ENCODE measurements around the gene ENC1. TPM values are rescaled to one million over a fixed set of nuclear protein-coding genes. Genes with fewer than 3 reads are reported as not detected.

Gene ENC1
- total and polyA plus RNA-seq, 2 experiments from 2014 or later, result 0.56 to 6.5 TPM

GRCh38 chr5:74628359-74628758 is 12.2 kb downstream of the ENC1 start:
- Histone ChIP-seq H3K27me3 (no peaks in the 10 kb centered on the region), H3K36me3 (no peaks in the 10 kb centered on the region), H3K27ac (no peak overlapping the region), H3K4me3 (no peak overlapping the region), H3K4me1 (ENCODE audit: low read depth) (peaks cover 32% of the 10 kb centered on the region), H3K9me3 (ENCODE audit: low read depth) (no peaks in the 10 kb centered on the region)
- no peak for DNase-seq (ENCODE audit: low read depth in 1 of 2, low spot score in 1 of 2)
- TF ChIP-seq, protein P1, sequence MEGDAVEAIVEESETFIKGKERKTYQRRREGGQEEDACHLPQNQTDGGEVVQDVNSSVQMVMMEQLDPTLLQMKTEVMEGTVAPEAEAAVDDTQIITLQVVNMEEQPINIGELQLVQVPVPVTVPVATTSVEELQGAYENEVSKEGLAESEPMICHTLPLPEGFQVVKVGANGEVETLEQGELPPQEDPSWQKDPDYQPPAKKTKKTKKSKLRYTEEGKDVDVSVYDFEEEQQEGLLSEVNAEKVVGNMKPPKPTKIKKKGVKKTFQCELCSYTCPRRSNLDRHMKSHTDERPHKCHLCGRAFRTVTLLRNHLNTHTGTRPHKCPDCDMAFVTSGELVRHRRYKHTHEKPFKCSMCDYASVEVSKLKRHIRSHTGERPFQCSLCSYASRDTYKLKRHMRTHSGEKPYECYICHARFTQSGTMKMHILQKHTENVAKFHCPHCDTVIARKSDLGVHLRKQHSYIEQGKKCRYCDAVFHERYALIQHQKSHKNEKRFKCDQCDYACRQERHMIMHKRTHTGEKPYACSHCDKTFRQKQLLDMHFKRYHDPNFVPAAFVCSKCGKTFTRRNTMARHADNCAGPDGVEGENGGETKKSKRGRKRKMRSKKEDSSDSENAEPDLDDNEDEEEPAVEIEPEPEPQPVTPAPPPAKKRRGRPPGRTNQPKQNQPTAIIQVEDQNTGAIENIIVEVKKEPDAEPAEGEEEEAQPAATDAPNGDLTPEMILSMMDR (IDR thresholded peaks at IDR 0.05; ENCODE audit: low read depth, low read length), result no peak

- Histone ChIP-seq H3K4me1 (ENCODE audit: low read depth) (peaks cover 36% of the 10 kb centered on the region), H3K9me3 (ENCODE audit: low read depth) (no peaks in the 10 kb centered on the region), H3K4me3 (no peak overlapping the region), H3K27ac (no peak overlapping the region), H3K36me3 (no peaks in the 10 kb centered on the region), H3K27me3 (no peaks in the 10 kb centered on the region)
- TF ChIP-seq, protein P1 (IDR thresholded peaks at IDR 0.05; ENCODE audit: low read depth, low read length), result no peak
- no peak for DNase-seq (ENCODE audit: low read depth in 1 of 2, low spot score in 1 of 2)
These were observed 12.8 kb downstream of the ENC1 start for GRCh38 chr5:74627646-74628279.

- no peak overlapping the region for H3K4me3 ChIP-seq
- DNase-seq (ENCODE audit: low read depth in 1 of 2, low spot score in 1 of 2), result no peak
- TF ChIP-seq, protein P1 (IDR thresholded peaks at IDR 0.05; ENCODE audit: low read depth, low read length), result no peak
- H3K27me3 ChIP-seq, result no peaks in the 10 kb centered on the region
- H3K27ac ChIP-seq, result no peak overlapping the region
- no peaks in the 10 kb centered on the region for H3K36me3 ChIP-seq
- no peaks in the 10 kb centered on the region for H3K9me3 ChIP-seq (ENCODE audit: low read depth)
- H3K4me1 ChIP-seq (ENCODE audit: low read depth), result peaks cover 32% of the 10 kb centered on the region
These were observed 13.9 kb downstream of the ENC1 start for GRCh38 chr5:74626386-74627222.

DNA sequence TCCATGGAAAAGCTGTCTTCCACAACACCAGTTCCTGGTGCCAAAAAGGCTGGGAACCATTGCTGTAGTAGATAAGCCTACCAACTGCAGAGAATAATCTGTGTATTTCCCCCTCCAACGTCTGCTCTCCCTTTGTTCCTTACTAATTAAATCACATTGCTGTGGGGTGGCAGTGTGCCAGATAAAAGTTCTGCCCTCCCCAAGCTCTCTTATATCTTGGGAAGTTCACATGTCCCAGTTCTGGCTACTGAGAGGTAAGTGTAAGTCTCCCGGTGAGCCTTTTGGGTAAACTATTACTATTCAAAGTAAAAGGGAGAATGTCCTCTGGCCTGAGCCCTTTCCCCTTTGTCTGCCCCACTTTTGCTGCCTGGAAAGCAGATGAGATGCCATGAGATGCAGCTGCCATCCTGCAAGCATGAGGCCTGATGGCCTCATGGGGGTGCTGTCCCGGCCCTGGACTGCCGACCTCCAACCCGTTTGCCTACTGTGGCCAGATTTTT is 14.7 kb downstream of the ENC1 start:
- Histone ChIP-seq H3K27ac (no peak overlapping the region), H3K4me1 (ENCODE audit: low read depth) (peaks cover 24% of the 10 kb centered on the region), H3K4me3 (no peak overlapping the region), H3K27me3 (no peaks in the 10 kb centered on the region), H3K36me3 (no peaks in the 10 kb centered on the region), H3K9me3 (ENCODE audit: low read depth) (no peaks in the 10 kb centered on the region)
- TF ChIP-seq, protein P1 (IDR thresholded peaks at IDR 0.05; ENCODE audit: low read depth, low read length), result peak; percentile 37
- peak in 1 of 2 donors; percentile 87 for DNase-seq (ENCODE audit: low read depth in 1 of 2, low spot score in 1 of 2)

DNA sequence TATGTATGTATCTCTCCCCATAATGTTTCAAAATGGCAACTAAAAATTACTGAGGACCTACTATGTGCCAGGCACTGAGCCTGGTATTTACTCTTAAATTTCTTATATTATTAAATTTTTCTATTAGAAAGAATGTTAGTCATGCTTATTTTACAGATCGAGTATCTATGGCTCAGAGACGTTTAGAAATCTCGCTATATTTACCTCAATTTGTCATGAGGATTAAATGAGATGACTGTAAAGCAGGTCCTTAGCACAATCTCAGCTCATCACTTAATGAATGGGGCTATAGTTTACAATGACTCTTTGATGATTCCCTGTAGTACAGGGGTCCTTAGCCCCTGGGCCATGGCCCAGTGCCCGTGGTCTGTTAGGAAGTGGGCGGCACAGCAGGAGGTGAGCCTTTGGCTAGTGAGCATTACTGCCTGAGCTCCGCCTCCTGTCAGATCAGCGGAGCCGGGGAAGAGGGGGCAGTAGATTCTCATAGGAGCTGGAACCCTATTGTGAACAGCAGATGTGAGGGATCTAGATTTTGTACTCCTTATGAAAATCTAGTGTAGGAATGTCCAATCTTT is 15.5 kb downstream of the ENC1 start:
- no peak overlapping the region for H3K4me3 ChIP-seq
- no peak for DNase-seq (ENCODE audit: low read depth in 1 of 2, low spot score in 1 of 2)
- peaks cover 17% of the 10 kb centered on the region for H3K4me1 ChIP-seq (ENCODE audit: low read depth)
- no peaks in the 10 kb centered on the region for H3K36me3 ChIP-seq
- H3K27me3 ChIP-seq, result no peaks in the 10 kb centered on the region
- H3K9me3 ChIP-seq (ENCODE audit: low read depth), result no peaks in the 10 kb centered on the region
- H3K27ac ChIP-seq, result no peak overlapping the region
- TF ChIP-seq, protein P1 (IDR thresholded peaks at IDR 0.05; ENCODE audit: low read depth, low read length), result no peak

All from cardiac muscle cell (in vitro differentiated cells and primary cell).